GM18526 (cell line): ENCODE data around the gene ZNF385D.

Experiments used
- POLR2A ChIP-seq: IDR thresholded peaks from 3 replicates; pipeline ENCODE4 v1.6.1; 2011; ENCODE audit not compliant: insufficient read length; ENCODE audit errors: extremely low read depth

The ZNF385D gene

DNA sequence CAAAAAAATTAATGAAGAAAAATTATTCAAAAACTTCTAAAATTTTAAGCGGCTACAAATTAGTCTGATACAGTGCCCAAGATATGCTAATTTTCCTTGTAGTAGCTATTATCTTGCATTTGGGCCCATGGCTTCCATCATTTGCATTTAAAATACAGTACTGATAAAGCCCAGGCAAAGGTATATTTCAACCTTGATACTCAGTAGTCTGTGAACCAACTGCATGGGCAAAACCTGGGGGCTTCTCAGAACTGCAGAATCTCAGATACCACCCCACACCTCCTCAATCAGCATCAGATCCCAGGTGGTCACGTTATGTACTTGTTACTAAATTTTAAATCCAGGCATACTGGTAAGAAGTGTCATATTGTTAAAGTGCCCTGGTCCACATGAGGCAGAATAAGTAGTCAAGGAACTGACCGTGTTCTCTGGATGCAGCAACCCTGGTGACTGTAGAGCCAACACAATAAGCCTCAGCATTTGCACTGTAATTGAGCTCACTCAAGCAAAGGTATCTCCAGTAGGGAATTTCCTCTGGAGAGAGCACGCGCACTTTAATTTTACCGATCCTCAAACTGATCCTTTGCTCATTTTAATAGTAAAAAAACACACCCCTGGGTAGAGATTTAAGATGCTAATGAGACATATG lies 31.9 kb downstream of the ZNF385D start:
- no peak for TF ChIP-seq POLR2A

DNA sequence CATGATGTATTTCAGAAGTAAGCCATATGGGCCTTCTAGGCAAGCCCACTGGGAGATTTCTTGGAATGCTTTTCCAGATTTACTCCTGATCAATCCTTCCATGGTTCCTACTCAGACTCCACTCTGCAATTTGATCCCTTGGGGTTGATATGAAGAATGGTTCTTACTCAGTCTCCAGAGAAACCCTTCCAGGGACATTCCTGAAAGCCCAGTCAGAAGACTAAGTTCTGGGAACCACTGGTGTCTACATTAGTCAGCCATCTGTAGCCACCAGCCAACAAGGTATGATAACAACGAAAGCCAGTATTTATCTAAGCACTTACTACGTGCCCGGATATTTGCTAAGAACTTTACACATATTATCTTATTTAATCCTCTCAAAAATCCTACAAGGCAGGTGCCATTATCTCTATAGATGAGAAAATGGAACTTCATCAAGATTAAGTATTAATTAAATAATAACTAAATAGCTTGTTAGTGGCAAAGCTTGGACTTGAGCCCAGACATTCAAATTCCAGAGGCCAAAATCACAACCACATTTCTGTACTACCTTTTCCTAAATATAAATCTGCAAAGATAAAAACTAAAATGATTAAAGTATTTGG lies 32.7 kb downstream of the ZNF385D start:
- TF ChIP-seq POLR2A: no peak

DNA sequence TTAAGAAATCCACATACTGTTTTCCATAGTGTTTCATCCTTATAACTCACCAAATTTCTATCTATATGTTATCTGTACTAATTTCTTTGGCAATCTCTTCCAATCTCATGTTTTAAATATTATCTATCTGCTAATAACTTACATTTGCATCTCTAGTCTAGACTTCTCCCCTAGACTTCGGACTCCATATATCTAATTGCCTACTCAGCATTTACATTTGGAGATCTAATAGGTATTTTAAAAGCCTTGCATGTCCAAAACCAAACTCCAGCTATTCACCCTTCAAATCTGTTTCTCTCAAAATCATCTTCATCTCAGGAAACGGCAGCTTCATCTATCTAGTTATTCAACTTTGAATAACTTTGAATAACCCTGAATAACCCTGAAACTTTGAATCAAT lies 35.3 kb downstream of the ZNF385D start:
- no peak for TF ChIP-seq POLR2A

DNA sequence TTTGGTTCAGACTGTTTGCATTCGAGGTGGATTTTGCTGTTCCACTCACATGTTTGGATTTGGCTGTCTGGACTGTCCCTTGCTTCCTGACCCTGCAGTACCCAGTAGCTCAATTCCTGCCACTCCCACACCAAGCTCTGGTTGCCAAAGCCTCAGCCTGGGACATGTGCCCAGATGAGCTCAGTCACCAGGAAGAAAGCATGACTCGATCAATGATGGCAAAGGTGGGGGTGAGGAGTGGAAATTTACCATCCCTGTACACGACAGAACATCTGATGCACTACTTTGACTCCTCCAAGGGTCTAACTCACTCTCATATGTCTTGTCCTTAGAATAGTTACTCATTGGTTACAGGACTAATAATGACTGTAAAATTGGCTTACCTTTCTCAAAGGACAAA lies 45.2 kb downstream of the ZNF385D start:
- no peak for TF ChIP-seq POLR2A

DNA sequence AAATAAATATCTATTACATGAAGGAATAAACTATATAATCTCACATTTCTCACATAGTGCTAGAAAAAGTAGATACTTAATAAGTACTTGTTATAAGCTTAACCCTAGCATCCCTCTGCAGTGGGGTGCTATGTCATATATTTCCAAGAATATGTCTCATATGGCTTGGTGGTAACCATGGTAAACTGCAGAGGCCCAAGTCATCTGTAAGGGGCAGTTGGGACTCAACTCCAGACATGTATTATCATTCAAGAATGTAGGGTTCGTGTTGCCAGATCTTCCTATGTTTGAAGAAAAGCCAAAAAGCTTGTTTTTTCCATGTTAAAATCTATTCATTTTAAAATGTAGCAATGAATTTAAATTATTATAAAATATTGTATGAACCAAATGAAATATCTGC lies 46.2 kb downstream of the ZNF385D start:
- TF ChIP-seq POLR2A: no peak

DNA sequence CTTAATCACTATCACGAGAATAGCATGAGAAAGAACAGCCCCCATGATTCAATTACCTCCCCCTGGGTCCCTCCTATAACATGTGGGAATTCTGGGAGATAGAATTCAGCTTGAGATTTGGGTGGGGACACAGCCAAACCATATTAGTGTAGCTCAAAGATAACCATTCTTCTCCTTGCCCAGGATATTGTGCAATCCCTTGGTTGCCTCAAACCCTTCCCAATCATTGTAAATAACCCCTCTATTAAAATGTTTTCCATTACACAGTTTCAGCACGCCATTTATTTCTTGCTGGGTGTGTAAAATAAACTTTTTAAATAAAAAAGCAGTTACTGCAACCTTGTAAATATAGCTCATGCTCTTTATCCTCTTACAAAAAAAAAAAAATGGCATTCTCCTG lies 47.7 kb downstream of the ZNF385D start:
- TF ChIP-seq POLR2A: no peak

DNA sequence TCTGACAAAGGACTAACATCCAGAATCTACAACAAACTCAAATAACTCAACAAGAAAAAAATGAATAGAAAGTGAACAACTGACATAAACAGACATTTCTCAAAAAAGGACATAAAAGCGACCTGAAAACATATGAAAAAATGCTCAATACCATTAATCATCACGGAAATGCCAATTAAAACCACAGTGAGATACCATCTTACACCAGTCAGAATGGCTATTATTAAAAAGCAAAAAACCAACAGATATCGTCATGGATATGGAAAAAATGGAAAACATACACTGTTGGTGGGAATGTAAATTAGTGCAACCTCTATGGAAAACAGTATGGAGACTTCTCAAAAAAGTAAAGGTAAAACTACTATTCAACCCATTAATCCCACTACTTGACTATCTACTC lies 53.3 kb downstream of the ZNF385D start:
- no peak for TF ChIP-seq POLR2A

DNA sequence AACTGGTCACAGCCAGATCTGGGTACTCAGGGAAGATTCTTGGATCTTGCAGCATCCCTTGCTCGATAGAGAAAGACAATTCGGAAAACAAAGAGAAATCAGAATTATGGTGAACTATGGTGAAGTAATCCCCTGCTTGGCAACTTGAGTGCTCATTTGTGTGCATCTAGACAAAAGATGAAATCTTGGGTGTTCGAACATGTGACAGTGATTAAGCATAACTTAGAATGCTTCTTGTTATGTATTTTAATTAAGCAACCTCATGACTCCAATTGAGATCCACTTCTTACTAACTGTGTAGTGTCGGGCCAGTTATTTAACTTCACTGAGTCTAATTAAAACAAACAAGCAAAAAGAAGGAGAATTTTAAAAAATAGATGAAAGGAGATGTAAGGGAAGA lies 56.5 kb downstream of the ZNF385D start:
- TF ChIP-seq POLR2A: no peak

DNA sequence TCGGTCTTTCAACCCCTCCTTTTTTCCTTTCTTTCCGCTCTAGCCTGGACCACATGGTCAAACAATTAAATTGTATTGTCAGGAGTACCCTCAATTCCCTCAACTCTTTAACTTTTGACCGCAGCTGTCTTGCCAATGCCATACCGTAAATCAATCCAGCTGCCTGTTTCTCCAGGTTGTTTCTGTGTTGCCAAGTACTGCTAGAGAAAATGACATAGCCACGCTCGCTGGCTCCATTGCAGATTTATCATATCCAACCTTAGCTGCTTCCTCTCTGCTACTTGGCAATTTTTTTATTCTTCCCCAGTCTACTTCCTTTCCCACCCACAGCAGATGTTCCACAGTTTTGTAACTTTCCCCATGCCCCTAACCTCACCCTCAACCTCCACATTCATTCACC lies 60.0 kb downstream of the ZNF385D start:
- no peak for TF ChIP-seq POLR2A

DNA sequence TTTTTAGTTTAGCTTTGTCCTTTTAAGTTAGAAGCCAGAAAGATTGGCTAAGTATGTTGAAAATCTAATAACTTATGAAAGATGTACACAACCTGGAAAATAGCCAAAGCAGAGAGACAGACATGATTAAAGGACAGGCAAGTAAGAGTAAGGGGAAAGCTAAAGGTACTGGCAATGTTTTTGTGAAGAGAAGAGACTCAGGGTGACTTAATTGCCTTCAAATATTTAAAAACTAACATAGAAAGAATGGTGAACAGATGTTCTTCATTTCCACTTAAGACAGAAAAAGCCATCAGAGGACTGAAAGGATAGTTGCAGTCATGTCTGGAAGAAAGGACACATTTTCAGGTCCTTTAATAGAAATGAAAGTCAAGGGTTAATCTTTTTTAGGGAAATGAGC lies 68.8 kb downstream of the ZNF385D start:
- TF ChIP-seq POLR2A: no peak

DNA sequence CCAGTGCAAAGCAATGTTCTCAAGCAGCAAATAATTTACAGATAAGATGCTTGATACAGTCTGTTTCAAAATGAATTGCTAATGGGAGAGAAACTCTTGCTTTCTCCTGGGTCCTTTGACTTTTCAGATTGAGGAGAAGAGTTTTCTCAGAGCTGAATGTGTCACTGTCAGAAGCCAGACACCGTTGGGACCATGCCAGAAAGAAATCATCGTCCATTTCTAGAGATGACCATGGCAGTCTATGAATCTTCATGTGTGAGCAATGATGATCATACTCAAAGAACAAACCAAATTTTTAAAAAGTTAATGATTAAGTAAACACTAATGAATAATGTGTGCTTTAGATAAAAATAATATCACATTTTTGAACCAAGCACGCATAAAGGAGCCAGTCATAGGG lies 77.6 kb downstream of the ZNF385D start:
- TF ChIP-seq POLR2A: no peak

DNA sequence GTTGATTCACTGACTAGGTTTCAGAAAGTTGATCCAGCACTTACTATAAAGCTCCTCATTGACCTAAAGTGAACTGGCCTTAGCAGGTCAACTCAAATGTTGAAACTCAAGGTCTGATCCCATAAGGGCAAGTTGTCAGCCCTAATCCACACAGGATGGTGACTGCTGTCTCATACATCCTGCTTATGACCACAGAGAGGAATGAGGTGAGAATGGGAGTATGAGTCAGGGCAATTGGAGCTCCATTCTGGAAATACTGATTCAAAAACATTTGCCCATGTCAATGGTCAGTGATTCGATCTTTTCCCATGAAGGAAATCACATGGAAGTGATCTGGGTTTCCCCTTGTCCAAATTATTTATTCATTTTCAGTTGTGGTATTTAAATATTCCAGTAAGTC lies 78.7 kb downstream of the ZNF385D start:
- TF ChIP-seq POLR2A: no peak

DNA sequence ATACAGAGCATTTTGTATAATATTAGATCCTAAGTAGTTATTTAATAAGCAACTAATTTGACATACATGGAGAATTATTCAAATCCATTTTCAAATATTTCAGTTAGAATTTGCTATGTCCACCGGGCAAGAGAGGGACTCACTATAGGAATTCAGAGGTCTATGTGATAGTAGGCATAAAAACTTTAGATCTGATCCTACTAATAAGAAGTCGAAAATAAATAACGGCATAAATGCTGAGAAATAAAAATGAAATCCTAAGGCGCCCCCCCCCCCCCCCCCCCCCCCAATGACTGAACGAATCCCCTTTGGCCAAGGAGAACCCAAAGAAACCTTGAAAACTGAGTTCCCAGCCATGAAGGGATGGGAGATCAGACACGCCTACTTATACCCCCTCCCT lies 80.6 kb downstream of the ZNF385D start:
- no peak for TF ChIP-seq POLR2A

DNA sequence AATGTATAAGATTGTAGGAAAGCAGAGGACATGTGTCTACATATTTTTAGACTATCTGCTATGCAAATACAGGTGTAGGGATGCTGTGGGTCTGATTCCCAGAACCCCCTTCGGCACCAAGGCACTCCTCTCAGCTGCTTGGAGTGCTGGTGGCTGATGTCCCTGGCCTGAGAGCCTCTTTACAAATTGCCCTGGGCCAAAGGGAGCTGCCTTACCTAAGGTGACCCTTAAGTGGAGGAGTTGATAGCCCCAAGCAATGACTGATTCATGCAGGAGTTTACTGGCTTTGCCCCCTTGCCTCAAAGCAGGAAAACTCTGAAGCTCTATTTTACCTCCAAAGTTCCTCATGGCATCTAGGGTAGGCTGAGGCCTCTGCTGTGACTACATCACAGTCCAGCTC lies 83.0 kb downstream of the ZNF385D start:
- TF ChIP-seq POLR2A: no peak

DNA sequence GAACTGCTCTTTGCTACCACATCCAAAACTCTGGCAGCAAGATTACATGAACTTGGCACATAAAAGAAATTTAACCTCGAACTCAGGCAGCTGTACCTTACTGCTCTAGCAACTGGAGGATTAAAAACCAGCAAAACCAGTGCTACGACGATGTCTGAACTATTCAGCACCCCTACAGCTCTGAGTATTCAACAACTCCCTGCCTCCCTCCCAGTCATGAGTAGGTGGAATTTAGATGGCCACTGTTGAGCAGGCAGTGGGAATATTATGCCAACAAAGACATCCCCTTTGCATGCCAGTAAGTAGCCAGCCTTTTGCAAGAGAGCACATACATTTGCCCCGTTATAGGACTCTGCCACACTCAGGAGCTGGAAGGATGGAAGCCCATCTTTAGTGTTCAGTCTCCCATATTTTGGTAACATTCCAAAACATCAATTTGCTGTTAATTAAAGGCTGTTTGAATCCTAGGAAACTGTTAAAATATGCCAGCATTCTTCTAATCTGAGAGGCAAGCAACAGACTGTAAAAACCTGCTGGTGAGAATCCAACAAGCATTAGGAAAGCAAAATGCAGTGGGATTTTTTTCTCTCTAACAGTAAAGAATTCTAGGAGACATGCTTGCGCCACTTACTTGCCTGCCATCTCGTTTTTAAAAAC lies 85.4 kb downstream of the ZNF385D start:
- no peak for TF ChIP-seq POLR2A

DNA sequence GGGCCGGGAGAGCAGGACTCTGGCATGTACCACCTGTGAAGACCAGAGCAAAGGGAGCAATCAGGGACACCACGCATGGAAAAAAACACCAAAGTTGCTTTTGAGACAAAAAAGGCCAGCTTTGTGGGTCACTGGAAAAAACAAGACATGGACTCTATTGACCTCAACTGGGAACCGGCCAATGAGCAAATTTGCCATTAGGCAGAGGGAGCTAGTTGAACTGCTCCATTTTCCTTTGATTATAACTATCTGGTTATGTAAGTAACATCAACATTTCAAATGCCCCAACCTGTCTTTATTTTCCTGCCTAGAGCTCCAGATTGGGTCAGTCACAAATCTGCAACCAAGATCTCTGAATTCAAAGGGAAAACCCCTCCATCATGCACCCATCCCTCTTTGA lies 86.0 kb downstream of the ZNF385D start:
- TF ChIP-seq POLR2A: no peak

DNA sequence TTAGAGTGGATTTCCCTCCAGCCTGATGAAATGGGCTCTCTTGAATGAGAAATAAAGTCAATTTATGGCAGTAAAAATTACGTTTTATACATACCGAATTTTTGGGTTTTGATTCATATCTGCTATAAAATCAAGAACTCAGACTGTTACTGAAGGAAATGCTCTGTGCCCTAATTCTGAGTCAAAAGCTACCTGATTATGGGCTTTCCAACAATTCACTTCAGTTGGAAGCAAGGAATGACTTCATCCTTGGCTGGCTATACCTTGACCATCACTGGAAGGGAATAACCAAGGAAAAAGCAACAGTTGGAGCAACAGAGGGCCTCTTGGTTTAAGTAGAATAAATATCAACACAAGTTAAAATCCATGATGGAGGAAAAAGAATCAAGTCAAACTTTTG lies 88.6 kb downstream of the ZNF385D start:
- no peak for TF ChIP-seq POLR2A
